NCI-H1436 treated with DMSO at 0.1 percent for 48 hours (cell line): ENCODE measurements around the gene SKAP1.

Experiments
- DNase-seq: peaks from one replicate; lab custom pipeline; 2025; lab: John Stamatoyannopoulos, UW

SKAP1 gene

DNA sequence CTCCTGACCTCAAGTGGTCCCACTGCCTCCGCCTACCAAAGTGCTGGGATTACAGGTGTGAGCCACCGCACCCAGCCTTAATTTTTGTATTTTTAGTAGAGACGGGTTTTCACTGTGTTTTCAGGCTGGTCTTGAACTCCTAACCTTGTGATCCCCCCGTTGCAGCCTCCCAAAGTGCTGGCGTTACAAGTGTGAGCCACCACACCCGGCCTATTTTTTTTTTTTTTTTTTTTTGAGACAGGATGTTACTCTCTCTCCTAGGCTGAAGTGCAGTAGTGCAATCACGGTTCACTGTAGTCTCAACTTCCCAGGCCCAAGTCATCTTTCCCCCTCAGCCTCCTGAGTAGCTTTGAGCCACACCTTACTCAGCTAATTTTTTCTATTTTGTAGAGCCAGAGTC, 325.6 kb downstream of the SKAP1 start:
- no peak for DNase-seq

DNA sequence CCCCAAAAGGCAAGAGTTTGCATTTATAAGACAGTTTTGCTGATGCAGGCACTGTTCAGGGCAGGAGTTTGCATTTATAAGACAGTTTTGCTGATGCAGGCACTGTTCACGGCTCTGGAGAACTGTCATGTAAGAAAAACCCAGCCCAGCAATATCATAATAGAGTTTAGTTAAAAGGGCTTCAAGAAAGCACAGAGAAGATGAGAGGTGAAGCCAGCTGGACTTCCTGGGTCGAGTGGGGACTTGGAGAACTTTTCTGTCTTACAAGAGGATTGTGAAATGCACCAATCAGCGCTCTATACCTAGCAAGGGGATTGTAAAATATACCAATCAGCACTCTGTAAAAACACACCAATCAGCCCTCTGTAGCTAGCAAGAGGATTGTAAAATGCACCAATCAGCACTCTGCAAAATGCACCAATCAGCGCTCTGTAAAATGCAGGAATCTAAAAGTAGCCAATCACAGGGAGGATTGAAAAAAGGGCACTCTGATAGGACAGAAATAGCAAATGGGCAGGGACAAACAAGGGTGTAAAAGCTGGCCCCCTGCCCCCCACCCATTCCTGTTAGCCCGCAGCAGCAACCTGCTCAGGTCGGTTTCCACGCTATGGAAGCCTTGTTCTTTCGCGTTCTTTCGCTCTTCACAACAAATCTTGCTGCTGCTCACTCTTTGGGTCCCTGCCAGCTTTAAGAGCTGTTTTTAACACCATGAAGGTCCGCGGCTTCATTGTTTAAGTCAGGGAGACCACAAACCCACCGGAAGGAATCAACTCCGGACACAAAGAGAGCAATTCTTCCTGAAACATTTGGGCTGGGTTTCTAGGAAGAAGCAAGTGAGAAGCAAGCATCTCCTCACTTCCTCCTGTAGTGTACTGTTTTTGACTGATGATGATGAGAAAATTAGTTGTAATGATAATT, 327.0 kb downstream of the SKAP1 start:
- DNase-seq: no peak

DNA sequence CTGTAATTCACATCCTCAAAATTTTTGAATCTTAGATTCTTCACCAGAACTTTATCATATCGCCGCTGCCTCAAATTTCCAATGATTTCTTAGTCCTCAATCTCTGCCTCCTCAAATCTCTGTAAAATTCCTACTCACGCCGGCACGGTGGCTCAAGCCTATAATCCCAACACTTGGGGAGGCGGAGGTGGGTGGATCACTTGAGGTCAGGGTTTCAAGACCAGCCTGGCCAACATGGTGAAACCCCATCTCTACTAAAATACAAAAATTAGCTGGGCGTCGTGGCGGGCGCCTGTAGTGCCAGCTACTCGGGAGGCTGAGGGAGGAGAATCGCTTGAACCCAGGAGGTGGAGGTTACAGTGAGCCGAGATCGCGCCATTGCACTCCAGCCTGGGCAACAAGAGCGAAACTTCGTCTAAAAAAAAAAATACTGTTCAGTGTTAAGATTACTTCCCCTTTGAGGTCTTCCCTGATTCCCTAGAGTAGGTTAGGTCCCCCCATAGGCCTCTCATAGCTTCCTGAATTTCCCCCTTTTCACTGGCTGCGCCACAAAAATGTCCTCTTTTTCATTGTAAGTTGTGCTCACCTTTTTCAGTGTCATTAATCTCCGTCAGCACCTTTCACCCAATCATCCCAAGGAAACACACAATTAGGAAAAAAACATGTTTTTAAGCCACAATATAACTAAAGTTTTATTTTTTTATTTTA, 327.8 kb downstream of the SKAP1 start:
- no peak for DNase-seq

DNA sequence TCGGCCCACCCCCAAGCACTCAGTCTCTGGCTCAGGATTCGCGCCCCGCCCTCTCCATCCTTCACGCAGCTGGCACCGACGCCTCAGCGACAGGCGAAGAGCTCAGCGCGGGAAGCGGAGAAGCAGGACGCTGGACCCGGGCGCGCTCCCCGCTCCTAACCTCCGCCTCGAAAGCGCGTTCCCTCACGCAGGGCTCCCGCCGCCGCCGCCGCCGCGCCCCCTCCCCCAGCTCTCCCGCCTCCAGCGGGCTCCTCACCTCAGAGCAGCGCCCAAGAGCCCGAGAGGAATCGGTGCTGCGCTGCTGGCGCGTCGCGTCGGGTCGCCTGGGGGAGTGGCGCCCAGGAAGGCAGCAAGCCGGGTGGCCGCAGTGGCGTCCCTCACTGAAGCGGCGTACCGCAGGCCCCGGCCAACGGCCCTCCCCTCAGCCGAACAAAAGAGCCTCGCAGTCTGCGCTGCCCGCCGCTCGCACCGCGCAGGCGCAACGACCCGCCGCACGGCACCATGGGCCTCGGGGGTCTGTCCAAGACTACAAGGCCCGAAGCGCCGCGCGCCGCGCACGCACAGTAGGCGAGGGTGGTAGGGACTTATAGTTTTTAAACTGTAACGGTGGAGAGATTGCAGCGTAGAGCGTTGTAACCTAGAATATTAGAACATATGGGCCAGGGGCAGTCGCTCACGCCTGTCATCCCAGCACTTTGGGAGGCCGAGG, 328.8 kb downstream of the SKAP1 start, which contains the start of gene CBX1:
CBX1 (minus strand) TSS at position 467 of the 709 bp plus-strand sequence. CDS start 24,474 bp downstream, outside the sequence.
- peak; percentile 89 for DNase-seq

DNA sequence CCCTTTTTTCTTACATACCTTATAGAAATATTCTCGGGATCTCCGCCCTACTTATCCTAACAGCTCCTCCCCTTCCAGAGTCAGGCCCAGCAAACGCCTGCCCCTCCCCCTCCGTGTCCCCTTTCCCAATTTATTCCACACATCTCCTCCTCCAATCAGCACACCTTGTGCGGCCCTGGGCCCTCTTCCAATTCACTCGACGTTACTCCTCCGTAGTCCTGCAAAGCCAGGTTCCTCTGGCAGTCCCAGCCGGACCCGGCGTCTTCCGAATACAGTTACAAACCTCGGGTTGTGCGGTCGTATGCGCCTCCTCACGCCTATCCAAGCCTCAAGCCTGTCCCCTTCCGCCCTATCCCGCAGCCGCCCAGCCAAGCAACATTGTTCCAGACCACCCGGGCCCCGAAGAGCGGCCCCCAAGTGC, 329.4 kb downstream of the SKAP1 start:
- no peak for DNase-seq

DNA sequence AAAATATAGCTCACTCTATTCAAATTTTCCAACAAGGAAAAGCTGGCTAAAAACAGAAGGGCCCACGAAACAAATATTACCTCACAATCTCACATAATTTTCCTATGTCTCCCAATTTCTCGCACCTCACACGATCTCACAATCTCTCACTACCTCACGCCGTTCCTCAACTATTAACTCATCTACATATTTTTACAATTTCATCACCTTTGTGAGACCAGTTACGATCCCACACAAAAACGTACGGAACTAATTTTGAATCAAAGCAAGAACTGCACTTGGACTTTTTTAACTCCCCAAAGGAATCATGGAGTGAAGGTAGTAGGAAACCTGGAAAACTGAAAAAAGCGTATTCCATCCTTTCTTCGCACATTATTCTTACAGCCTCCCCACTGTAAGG, 329.9 kb downstream of the SKAP1 start:
- no peak for DNase-seq

DNA sequence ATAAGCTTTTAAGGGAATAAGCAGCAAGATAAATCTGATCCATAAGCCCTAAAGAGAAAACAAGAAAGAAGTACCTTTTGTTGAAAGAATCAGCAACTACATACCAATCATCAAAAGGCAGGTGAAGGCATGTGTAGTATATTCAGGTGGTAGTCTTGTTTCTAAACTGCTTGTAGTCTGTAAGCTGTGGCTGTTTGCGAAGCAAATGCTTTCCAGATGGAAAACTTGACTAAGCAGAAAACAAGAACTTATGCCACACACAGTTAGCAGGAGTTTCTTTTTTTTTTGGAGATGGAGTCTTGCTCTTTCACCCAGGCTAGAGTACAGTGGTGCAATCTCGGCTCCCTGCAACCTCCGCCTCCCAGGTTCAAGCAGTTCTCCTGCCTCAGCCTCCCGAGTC, 334.4 kb downstream of the SKAP1 start:
- no peak for DNase-seq

DNA sequence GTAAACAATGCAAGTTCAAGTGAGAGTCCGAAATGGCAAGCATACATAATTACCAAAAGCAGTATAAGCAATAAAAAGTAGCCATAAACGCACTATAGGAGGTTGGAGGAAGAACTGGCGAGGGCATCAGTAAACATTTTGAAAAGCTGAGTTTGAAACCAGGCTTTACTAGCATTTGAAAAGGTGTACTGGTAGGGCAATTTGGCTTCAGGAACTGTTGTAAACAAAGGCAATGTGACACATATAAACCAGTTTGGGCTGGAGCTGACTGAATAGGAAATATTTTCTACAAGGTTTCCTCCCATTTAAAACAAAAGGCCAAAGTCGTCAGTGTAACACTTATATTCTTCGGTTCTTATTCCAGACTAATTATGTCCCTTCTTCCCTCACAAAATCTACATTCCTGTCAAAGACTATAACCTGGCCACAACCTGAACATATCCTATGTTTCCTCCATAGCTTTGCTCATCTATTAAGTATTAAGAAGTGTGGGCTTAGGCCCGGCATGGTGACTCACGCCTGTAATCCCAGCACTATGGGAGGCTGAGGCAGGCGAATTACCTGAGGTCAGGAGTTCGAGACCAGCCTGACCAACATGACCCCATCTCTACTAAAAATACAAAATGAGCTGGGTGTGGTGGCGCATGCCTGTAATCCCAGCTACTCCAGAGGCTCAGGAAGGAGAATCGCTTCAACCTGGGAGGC, 336.5 kb downstream of the SKAP1 start:
- DNase-seq: no peak

DNA sequence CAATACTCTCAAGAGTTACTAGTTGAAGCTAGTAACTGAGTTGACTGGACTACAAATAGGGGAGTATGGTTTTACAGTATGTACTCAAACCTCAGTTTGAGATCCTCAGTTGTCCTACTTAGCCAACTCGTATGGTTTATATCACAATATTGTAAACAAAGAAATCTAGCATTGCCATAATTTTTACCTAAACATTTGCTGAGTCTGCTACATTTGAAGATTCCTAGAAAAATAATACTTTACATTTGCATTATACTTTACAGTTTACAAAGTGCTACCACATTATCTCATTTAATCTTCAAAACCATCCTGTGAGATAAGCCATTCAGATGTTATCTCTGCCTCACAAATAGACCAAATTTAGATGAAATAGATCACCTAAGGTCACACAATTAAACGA, 345.1 kb downstream of the SKAP1 start:
- no peak for DNase-seq
